GM12892 (cell line): ENCODE measurements around the gene SMARCA2.

ENCODE experiments used
- POLR2A ChIP-seq: IDR thresholded peaks from 2 replicates; pipeline ENCODE4 v1.6.1; 2011; ENCODE audit warnings: low read depth, low read length, control low read depth
- POLR2AphosphoS5 ChIP-seq: IDR thresholded peaks from 2 replicates; pipeline ENCODE4 v1.6.1; 2011; ENCODE audit warnings: low read depth, low read length, control low read depth

DNA sequence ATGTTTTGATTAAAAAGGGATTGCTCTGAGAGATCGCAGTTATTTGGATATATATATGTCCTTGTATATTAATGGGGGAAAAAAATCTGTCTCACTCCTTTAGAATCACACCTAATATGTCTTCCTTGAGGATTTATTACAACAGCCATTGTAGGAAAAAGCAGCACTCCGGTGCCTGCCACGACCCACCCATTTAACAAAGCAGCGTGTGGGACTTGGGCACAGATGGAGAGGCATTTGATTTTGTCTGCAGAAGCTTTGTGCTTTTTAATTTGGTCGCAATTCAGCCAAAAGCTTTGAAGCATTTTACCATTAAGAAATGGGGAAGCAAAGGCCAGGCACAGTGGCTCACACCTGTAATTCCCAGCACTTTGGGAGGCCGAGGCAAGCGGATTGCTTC is 159.2 kb downstream of the SMARCA2 start:
- no peak for TF ChIP-seq POLR2A
- TF ChIP-seq POLR2AphosphoS5 = no peak
